Urothelium cell line (cell line): ENCODE results near the gene KDM3B.
A peak's percentile ranks its signal among the peaks of the same experiment; 100 is the strongest.

ENCODE experiments used
- DNase-seq: peaks from one replicate; pipeline ENCODE4 v3.0.0; 2011; ENCODE audit warnings: low spot score, mixed read lengths
- FAIRE-seq: peaks from 2 replicates; lab custom pipeline; 2011; peaks lifted over from hg19 to GRCh38; lab: Jason Lieb, UNC

KDM3B gene

DNA sequence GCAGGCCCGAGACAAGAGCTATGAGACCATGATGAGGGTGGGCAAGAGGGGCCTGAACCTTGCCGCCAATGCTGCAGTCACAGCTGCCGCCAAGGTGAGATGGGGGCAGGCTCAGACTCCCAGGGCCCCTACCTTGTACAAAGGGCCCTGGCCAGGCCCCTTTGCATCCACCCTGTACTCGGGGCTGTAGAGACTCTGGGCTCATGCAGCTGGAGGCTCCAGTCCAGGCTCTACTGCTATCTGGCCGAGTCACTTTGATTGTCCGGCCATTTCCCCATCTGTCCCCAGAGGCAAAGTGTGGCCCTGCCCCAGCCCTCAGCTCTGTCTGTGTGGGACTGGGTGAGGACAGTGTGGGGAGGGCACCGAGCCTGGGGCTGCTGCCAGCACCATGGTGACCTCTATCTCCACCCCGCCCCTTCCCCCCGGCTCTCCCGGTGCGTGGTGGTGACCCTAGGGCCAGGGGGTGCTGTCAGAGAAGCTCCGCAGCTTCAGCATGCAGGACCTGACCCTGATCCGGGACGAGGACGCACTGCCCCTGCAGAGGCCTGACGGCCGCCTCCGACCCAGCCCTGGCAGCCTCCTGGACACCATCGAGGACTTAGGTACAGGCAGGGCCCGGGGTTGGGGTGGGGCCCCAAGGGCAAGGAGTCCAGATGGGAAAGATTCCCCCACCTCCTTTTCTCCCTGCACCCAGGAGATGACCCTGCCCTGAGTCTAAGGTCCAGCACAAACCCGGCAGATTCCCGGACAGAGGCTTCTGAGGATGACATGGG lies 92.5 kb downstream of the KDM3B start:
- DNase-seq (no peak), FAIRE-seq (no peak)

- DNase-seq, result no peak
- FAIRE-seq, result no peak
These were observed 93.2 kb downstream of the KDM3B start for GRCh38 chr5:138445547-138446271.

GRCh38 chr5:138448070-138448469 lies 95.6 kb downstream of the KDM3B start:
- FAIRE-seq (no peak), DNase-seq (no peak)

- no peak for DNase-seq
- FAIRE-seq, result no peak
These were observed 96.3 kb downstream of the KDM3B start for GRCh38 chr5:138448481-138449398.

DNA sequence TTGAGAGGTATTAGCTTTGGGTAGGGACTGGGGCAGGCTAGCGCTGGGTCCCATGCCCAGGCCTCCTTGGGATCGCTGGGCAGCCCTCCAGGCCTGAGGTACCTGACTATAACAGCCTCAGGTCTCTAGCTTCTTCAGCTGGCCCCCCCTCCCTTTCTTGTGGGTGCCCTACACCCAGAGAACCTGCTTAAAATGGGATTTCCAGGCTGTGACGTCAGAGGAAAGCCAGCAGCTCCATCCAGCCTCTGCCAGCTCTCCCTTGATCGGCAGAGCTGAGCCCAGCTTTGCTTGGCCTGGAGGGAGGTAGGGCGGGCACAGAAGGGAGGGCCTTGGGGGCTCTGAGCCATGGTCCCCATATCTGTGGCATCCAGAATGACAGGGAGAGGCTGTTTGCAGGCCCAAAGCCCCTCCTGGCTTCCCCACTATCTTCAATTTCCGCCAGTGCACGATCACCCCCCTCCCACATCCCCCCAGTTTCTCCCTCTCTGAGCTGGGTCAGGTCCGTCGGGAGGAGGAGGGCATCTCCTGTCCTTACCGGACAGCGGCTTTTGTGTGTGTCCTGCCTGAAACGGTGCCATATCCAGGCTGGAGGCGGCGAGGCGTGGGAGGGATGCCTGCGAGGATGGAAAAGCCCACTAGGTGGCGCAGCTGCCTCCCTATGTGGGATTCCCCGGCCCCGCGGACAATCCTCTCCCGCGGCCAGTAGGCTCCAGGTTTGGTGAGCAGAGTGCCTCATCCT lies 97.2 kb downstream of the KDM3B start:
- peak; percentile 27 for FAIRE-seq

DNA sequence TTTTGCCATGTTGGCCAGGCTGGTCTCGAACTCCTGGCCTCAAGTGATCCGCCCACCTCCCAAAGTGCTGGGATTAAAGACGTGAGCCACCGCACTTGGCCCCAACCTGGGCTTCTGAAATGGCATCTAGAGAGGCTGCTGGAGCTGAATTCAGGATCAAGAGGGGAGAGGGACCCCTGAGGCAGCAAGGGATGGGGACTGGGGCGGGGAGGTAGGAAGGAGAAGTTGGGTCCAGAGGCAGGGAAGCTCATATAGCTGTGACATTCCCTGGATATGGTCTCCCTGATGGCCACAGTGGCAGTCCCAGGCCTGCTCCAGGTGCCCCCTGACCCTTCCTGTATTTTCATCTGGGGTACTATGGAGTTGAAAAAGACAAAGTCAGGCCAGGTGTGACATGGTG lies 98.5 kb downstream of the KDM3B start:
- no peak for FAIRE-seq
- DNase-seq, result no peak

More for the DNA sequence above, 97.2 kb downstream of the KDM3B start:
- peak; percentile 90 for DNase-seq

- DNase-seq, result no peak
These were observed 100.2 kb downstream of the KDM3B start for GRCh38 chr5:138452720-138453119.

DNA sequence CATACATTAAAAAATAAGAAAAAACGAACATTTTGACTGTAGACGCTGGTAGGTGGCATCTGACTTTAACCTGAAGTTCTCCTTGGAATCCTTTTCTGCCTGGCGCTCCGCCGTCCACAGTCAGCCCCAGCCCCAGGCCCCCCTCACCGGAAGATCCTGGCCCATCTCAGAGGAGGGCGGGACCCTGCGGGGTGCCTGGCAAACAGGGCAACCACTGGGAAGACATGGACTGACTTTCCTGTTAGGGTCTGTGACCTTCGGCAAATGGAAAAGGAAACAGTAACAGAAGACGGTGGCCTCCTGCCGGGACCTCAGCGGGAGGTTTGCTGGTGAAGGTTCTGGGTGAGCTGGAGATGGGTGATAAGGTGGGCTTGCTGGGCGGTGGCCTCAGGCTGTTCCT lies 101.1 kb downstream of the KDM3B start:
- FAIRE-seq (no peak), DNase-seq (no peak)

More at GRCh38 chr5:138452720-138453119, 100.2 kb downstream of the KDM3B start:
- no peak for FAIRE-seq

DNA sequence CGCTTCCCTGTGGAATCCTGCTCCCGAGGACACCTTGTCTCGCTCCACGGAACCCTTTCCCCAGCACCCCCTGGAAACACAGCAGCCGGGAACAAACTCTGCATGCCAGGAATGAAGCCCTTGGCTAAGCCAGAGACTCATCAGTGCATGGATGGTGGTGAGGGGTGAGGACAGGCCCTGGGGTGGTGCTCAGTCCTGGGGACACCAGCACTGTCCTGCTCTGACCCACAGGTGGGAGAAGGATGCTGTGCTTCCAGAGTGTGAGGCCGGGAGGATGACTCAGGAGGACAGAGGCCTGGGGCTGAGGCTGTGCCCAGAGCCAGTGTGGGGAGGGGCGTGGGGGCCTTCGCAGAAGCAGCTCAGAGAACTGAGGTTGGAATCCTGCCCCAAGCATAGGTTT lies 101.6 kb downstream of the KDM3B start:
- no peak for DNase-seq
- no peak for FAIRE-seq

DNA sequence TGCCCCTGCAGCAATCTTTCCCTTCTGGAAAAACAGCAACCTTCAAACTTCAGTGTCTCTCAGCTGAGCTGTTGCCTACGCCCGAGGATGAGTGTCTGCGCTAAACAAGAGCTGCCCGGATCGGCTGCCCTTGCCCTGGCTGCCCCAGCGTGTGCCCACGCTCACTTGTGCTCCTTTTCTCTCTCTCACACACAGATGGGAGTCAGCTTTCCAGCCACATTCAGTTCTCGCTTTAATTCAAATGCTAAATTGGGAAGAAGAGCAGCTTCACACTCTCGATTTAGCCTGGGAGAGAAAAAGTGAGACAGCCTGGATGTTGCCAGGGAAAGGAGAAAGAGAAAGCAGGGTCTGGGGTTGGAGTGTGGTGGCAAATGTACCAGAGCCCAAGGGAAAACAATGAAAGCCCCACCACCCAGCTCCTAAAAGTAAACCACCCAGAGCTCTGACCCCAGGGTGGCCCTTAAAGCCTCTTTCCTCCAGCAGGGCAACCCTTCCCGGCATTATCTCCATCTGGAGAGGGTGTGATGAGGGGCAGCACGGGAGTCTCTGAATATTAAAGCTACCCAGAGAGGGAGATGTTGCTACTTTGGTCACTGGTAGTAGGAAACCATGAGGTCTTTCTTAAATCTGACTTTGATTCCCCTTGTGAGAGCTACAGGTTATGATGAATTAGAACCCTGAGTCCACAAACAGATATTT lies 102.9 kb downstream of the KDM3B start:
- FAIRE-seq (no peak), DNase-seq (peak; percentile 0)

- peak; percentile 4 for DNase-seq
- no peak for FAIRE-seq
These were observed 105.2 kb downstream of the KDM3B start for GRCh38 chr5:138457531-138458275.

DNA sequence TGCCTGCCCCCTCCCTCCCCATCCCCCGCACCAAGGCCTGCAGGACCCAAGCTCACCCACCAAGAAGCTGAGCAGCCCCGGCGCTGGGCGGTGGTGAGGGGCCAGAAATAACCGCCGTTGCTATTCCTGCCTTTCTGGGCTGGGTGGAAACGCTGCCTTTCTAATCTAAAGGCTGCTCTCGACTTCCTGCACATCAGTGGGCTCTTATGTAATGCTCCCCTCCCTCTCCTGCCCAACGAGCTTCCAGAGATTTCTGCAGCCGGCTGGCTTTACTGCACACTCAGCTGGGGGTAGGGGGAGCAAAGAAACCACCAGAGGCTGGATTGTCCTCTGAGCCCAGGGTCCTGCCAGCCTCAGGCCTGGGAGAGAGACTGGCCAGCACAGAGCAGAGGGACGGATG lies 105.9 kb downstream of the KDM3B start:
- DNase-seq, result peak; percentile 0
- FAIRE-seq, result no peak

- DNase-seq (peak; percentile 0), FAIRE-seq (no peak)
These were observed 106.4 kb downstream of the KDM3B start for GRCh38 chr5:138458856-138459255.

DNA sequence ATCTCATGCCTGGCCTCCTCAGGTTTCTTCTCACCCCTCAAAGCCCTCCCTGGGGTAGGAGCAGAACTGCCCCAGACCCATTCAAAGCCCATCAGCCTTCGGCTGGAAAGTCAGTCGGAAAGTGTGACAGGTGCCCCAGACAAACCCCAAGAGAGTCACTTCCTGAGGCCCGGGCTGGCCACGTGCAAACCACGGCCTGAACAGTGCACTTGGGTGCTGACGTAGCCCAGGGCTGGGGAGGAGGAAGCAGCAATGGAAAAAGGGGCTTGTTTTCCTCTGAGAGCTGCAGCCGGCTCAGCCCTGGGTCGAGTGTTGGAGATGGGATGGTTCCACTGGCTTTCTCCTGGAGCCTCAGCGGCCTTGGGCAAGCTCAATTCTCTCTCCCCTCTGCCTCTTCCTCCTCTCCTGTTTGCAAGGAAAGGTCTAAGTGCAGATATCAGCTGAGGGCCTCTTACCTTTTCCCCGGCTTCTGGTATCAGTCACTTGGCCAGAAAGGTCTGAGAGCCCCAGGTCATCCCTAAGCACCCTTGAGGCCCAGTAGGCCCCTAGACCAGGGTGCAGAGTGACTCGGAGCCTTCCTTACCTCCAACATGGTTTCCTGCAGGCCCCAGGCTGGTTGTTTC lies 106.9 kb downstream of the KDM3B start:
- FAIRE-seq, result no peak
- peak; percentile 1 for DNase-seq

DNA sequence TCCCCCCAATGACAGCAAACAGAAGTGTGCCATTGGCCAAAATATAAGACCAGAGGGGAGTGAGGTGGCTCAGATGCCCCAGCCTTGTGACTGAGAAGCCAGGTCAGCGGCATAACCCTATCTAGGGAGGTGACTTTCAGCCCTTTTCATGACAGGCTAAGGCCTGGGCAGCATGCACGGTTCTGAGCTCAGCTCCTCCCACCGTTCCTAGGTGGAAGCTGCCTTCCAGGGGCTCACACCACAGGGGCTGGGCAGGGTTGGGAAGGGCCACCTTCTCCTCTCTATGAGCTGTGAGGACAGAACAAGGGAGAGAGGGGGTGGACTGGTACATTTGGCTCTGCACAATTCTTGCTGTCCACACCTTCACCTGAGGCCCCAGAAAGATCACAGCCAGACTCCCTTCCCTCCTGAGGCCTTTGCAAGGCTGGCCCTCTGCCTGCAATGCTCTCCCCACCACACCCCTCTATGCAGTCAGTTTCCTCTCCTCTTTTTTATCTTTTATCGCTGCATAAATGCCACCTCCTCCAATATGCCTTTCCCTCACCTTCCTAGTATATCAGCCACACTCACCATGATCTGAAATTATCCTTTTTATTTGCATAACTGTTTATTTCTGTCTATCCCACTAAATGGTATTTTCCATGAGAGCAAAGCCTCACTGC lies 107.7 kb downstream of the KDM3B start:
- peak; percentile 0 for DNase-seq
- FAIRE-seq, result no peak

DNA sequence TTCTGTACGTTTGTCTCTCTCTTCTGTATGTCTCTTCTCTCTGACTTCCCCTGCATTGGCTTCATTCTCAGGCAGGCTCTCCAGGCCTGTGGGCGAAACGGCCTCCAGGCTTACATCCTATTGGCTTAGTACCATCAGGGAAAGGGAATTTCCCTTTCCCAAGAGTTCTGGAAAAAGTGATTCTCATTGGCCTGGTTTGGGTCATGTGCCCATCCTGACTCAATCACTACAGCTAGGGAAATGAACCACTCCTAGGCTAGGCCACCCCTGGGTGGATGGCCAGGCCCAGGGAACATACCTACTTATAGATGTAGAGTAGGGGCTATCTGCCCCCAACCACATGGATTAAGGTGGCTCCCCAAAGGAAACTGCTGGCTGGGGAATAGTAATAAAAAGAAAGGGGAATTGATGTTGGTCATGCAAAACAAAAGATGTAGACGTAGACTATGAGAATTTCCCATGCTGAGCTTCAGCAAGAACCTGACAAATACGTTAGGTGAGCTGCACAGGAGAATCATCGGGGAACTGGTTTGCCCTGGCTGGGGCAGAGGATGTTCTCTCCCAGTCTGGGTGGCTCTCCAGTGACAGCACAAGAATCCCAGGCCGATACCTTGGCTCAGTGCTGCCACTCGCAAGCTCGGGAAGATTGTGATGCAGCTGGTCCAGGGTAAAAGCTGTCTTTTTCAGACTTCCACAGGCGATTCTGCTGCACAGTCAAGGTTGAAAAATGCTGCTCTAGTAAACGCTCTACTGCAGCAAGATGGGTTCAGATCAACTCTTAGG lies 109.0 kb downstream of the KDM3B start:
- FAIRE-seq, result no peak

GRCh38 chr5:138463419-138464007 lies 111.0 kb downstream of the KDM3B start:
- DNase-seq, result peak; percentile 4
- no peak for FAIRE-seq

More for the DNA sequence above, 109.0 kb downstream of the KDM3B start:
- DNase-seq, result peak; percentile 1
